Ishikawa (cell line): ENCODE measurements around the gene GABRB3.

Experiments used
- CEBPB ChIP-seq: IDR thresholded peaks from 2 replicates; pipeline ENCODE4 v1.6.1; 2012
- CREB1 ChIP-seq: IDR thresholded peaks from 2 replicates; pipeline ENCODE4 v1.6.1; 2012; ENCODE audit warnings: low read depth
- EGR1 ChIP-seq: IDR thresholded peaks from 2 replicates; pipeline ENCODE4 v1.6.1; 2012
- EP300 ChIP-seq: IDR thresholded peaks from 2 replicates; pipeline ENCODE4 v1.6.1; 2012; ENCODE audit warnings: borderline replicate concordance
- FOXM1 ChIP-seq: IDR thresholded peaks from 2 replicates; pipeline ENCODE4 v1.6.1; 2012; ENCODE audit warnings: low read depth, borderline replicate concordance
- MAX ChIP-seq: IDR thresholded peaks from 2 replicates; pipeline ENCODE4 v1.6.1; 2012
- NFIC ChIP-seq: IDR thresholded peaks from 2 replicates; pipeline ENCODE4 v1.6.1; 2012
- RAD21 ChIP-seq: IDR thresholded peaks from 2 replicates; pipeline ENCODE4 v1.6.1; 2012; ENCODE audit warnings: low read depth
- REST ChIP-seq: IDR thresholded peaks from 2 replicates; pipeline ENCODE4 v1.6.1; 2012; ENCODE audit warnings: low read depth, mild to moderate bottlenecking
- TAF1 ChIP-seq: IDR thresholded peaks from 2 replicates; pipeline ENCODE4 v1.6.1; 2012; ENCODE audit warnings: low read depth, mild to moderate bottlenecking
- TEAD4 ChIP-seq: IDR thresholded peaks from 2 replicates; pipeline ENCODE4 v1.6.1; 2012
- YY1 ChIP-seq: IDR thresholded peaks from 2 replicates; pipeline ENCODE4 v1.6.1; 2012; ENCODE audit warnings: low read depth

- TF ChIP-seq CEBPB (no peak), MAX (no peak), RAD21 (no peak), YY1 (no peak), TAF1 (no peak), EP300 (no peak), FOXM1 (no peak), REST (no peak), TEAD4 (no peak), EGR1 (no peak), NFIC (no peak), CREB1 (no peak)
Measured at GRCh38 chr15:26582840-26583239, 190.0 kb downstream of the GABRB3 start.
